ENCODE results near the gene SNX32.
A peak's percentile ranks its signal among the peaks of the same experiment; 100 is the strongest.

Gene SNX32

GRCh38 chr11:65886826-65887722, 53.3 kb downstream of the SNX32 start:
- DNase-seq (ENCODE audit: low spot score): no peak

GRCh38 chr11:65887723-65888162, 54.0 kb downstream of the SNX32 start:
- DNase-seq (ENCODE audit: low spot score): peak; percentile 44

- DNase-seq (ENCODE audit: low spot score): peak; percentile 96
These were observed 54.5 kb downstream of the SNX32 start, which contains the start of gene FIBP for GRCh38 chr11:65888163-65888814. FIBP (minus strand) TSS chr11:65888471; CDS start chr11:65888418, 53 bp downstream.

GRCh38 chr11:65890324-65891218, 56.8 kb downstream of the SNX32 start, which contains the start of gene CCDC85B:
CCDC85B (plus strand) TSS chr11:65890673; CDS start chr11:65890784, 111 bp downstream.
- DNase-seq (ENCODE audit: low spot score): peak; percentile 97

- peak; percentile 69 for DNase-seq (ENCODE audit: low spot score)
These were observed 57.7 kb downstream of the SNX32 start for GRCh38 chr11:65891219-65892136.

- DNase-seq (ENCODE audit: low spot score): peak; percentile 38
These were observed 58.4 kb downstream of the SNX32 start for GRCh38 chr11:65892137-65892540.

GRCh38 chr11:65892661-65893317, 59.0 kb downstream of the SNX32 start:
- DNase-seq (ENCODE audit: low spot score): no peak

GRCh38 chr11:65894034-65894591, 60.4 kb downstream of the SNX32 start:
- no peak for DNase-seq (ENCODE audit: low spot score)

- no peak for DNase-seq (ENCODE audit: low spot score)
These were observed 61.8 kb downstream of the SNX32 start for GRCh38 chr11:65895482-65895981.

GRCh38 chr11:65896034-65896999, 62.6 kb downstream of the SNX32 start:
- DNase-seq (ENCODE audit: low spot score): no peak

- no peak for DNase-seq (ENCODE audit: low spot score)
These were observed 63.3 kb downstream of the SNX32 start for GRCh38 chr11:65897020-65897471.

- no peak for DNase-seq (ENCODE audit: low spot score)
These were observed 65.0 kb downstream of the SNX32 start for GRCh38 chr11:65898656-65899355.

GRCh38 chr11:65899356-65900124, 65.8 kb downstream of the SNX32 start:
- DNase-seq (ENCODE audit: low spot score): no peak

- peak; percentile 81 for DNase-seq (ENCODE audit: low spot score)
These were observed 66.5 kb downstream of the SNX32 start, which contains the start of gene FOSL1 for GRCh38 chr11:65900125-65900898. FOSL1 (minus strand) TSS chr11:65900388; CDS start chr11:65900339, 49 bp downstream.

GRCh38 chr11:65900899-65901180, 67.1 kb downstream of the SNX32 start:
- DNase-seq (ENCODE audit: low spot score): no peak

- DNase-seq (ENCODE audit: low spot score): no peak
These were observed 69.3 kb downstream of the SNX32 start for GRCh38 chr11:65903068-65903481.
